ENCODE measurements around the gene RSRC1.
"Not testable (repeated sequence)": the region's sequence is repeated elsewhere in the genome, so short reads cannot be mapped to it uniquely, and the experiment has no call there.

- not testable (repeated sequence) for TF ChIP-seq CTCF (IDR thresholded peaks at IDR 0.05; ENCODE audit: insufficient read depth, low read depth, low read length); EZH2 (IDR thresholded peaks at IDR 0.05; ENCODE audit: insufficient read depth, low read length)
Measured at GRCh38 chr3:158122721-158123120, 12.8 kb downstream of the RSRC1 start.

Data from astrocyte (in vitro differentiated cells and primary cell).